ENCODE measurements around the gene LAMC2. TPM values are rescaled to one million over a fixed set of nuclear protein-coding genes. Genes with fewer than 3 reads are reported as not detected.
A peak's percentile ranks its signal among the peaks of the same experiment; 100 is the strongest.

LAMC2 gene
- total RNA-seq, 1 donor from 2014 or later: 4.5 TPM

DNA sequence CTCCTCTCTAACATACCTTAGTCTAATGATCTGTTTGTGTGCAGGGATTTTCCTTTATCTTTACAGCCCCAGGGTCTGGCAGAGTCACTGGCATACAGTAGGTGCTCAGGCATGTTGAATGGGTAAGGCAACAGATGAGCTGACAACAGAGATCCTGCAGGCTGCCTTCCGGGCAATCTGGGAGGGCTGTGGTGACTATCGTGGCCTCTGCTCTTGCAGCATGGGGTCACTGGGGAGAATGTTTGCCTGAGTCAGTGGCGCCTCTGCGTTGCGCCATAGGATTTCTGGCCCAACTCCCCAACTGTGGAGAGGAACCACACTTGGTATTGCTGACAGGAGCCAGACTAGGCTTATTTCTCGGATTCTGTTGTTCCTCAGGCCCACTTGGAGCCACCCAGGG, 93.8 kb downstream of the LAMC2 start:
- H3K9me3 Mint-ChIP-seq (ENCODE audit: low read depth): no peaks in the 10 kb centered on the region
- TF ChIP-seq, protein P1, sequence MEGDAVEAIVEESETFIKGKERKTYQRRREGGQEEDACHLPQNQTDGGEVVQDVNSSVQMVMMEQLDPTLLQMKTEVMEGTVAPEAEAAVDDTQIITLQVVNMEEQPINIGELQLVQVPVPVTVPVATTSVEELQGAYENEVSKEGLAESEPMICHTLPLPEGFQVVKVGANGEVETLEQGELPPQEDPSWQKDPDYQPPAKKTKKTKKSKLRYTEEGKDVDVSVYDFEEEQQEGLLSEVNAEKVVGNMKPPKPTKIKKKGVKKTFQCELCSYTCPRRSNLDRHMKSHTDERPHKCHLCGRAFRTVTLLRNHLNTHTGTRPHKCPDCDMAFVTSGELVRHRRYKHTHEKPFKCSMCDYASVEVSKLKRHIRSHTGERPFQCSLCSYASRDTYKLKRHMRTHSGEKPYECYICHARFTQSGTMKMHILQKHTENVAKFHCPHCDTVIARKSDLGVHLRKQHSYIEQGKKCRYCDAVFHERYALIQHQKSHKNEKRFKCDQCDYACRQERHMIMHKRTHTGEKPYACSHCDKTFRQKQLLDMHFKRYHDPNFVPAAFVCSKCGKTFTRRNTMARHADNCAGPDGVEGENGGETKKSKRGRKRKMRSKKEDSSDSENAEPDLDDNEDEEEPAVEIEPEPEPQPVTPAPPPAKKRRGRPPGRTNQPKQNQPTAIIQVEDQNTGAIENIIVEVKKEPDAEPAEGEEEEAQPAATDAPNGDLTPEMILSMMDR (IDR thresholded peaks at IDR 0.05; ENCODE audit: unreplicated experiment): no peak
- no peak overlapping the region for H3K4me3 Mint-ChIP-seq (ENCODE audit: low read depth)
- peaks cover 9% of the 10 kb centered on the region for H3K4me1 Mint-ChIP-seq (ENCODE audit: low read depth)
- H3K36me3 Mint-ChIP-seq (ENCODE audit: insufficient read depth): no peaks in the 10 kb centered on the region
- H3K27ac Mint-ChIP-seq: no peak overlapping the region
- H3K27me3 Mint-ChIP-seq: peaks cover 13% of the 10 kb centered on the region
- no peak for DNase-seq (ENCODE audit: low spot score, unreplicated experiment)

DNA sequence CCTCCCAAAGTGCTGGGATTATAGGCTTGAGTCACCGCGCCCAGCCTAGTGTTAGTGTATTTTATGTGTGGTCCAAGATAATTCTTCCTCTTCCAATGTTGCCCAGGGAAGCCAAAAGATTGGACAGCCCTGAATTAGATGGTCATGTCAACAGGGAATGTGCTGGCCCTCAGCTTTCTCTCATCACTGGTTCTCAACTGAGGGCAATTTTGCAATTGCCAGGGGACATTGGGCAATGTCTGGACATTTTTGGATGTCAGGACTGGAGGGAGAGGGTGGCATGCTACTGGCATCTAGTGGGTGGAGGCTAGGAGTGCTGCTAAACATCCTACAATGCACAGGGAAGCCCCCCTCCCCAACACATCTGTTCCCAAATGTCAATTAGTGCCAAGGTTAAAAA, 95.0 kb downstream of the LAMC2 start:
- no peak for DNase-seq (ENCODE audit: low spot score, unreplicated experiment)
- Mint-ChIP-seq H3K36me3 (ENCODE audit: insufficient read depth) (no peaks in the 10 kb centered on the region), H3K4me3 (ENCODE audit: low read depth) (no peak overlapping the region), H3K4me1 (ENCODE audit: low read depth) (peaks cover 9% of the 10 kb centered on the region), H3K27ac (no peak overlapping the region), H3K9me3 (ENCODE audit: low read depth) (no peaks in the 10 kb centered on the region), H3K27me3 (peaks cover 13% of the 10 kb centered on the region)
- TF ChIP-seq, protein P1 (IDR thresholded peaks at IDR 0.05; ENCODE audit: unreplicated experiment): no peak

DNA sequence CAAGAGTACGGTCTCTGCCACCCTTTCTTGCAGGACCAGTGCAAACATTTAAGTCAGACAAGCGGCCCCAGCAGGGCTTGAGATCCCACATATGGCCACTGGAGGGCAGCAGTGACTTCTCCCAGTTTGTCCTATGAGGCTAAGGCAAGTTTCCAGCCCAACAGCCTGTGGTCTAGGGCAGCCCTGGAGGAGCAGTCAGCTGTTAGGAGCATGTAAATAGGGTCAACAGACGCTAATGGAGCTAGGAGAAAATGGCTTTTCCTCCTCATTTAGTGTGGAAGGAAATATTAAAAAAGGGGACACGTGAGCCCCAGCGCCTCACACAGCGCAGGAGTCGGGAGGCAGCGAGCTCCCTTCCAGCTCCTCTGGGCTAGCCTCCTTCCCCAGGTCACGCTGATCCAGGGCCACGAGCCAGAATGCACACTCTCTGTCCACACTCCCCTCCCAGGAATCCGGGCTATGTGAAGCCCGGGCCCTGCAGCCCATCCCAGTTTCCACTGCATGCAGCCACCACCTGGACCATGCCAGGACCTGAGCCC, 95.6 kb downstream of the LAMC2 start:
- Mint-ChIP-seq H3K4me1 (ENCODE audit: low read depth) (peaks cover 9% of the 10 kb centered on the region), H3K27me3 (peaks cover 13% of the 10 kb centered on the region), H3K27ac (peak overlapping the region; percentile 62), H3K36me3 (ENCODE audit: insufficient read depth) (no peaks in the 10 kb centered on the region), H3K9me3 (ENCODE audit: low read depth) (no peaks in the 10 kb centered on the region), H3K4me3 (ENCODE audit: low read depth) (no peak overlapping the region)
- TF ChIP-seq, protein P1 (IDR thresholded peaks at IDR 0.05; ENCODE audit: unreplicated experiment): peak; percentile 95
- peak; percentile 88 for DNase-seq (ENCODE audit: low spot score, unreplicated experiment)

DNA sequence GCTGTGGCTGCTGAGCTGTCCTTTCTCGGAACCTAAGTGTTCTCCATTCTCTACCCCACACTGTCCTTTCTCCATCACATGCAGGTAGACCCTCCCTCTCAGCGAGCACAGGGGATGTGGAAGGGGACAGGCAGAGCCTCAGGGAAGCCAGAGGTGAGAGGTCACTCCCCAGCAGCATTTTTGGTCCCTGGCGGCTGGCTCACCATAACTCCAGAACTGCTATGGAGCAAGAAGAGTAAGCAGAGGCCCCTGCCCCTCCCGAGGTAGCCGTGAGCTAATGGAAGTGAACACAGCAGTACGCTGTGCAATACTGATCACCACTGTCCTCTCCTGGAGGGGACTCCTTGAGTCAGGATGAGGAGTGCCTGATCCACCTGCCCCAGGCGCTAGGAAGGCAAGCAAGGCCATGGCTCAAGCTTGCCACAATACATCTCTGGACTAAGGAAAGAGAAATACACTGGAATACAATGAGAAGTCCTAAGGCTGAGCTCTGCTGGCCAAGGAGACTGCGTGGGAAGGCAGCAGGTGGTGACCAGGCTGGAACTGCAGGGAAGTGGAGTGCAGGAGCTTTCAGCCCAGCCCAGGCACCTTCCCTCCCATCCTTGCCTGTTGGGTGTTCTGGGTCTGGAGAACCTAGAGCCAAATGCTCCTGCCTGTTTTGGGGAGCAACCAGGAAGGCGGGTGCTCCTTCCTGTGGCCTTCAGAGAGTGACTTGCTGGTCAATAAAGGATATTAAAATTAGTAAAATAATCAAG, 96.2 kb downstream of the LAMC2 start:
- H3K36me3 Mint-ChIP-seq (ENCODE audit: insufficient read depth): no peaks in the 10 kb centered on the region
- H3K4me1 Mint-ChIP-seq (ENCODE audit: low read depth): peaks cover 9% of the 10 kb centered on the region
- H3K27ac Mint-ChIP-seq: peak overlapping the region; percentile 62
- peaks cover 13% of the 10 kb centered on the region for H3K27me3 Mint-ChIP-seq
- H3K9me3 Mint-ChIP-seq (ENCODE audit: low read depth): no peaks in the 10 kb centered on the region
- no peak for DNase-seq (ENCODE audit: low spot score, unreplicated experiment)
- TF ChIP-seq, protein P1 (IDR thresholded peaks at IDR 0.05; ENCODE audit: unreplicated experiment): no peak
- no peak overlapping the region for H3K4me3 Mint-ChIP-seq (ENCODE audit: low read depth)

DNA sequence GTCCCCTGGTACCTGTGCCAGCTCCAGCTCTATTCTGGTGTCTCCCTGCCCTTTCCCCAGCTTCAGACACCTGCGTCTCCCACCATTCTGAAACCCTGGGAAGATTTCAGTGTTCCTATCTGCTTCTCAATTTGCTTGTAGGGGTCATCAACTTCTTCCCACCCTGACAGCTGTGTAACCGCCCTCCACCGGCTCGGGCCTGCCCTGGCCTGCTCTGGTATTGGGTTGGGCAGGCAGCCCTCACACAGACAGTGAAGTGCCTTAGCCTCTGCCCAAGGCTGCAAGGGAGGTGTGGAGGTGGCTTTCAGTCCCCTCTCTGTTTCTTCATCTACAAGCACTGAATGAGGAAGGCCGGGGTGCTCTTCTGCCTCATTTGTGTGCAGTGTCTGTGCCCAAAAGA, 97.2 kb downstream of the LAMC2 start:
- H3K27me3 Mint-ChIP-seq: peaks cover 11% of the 10 kb centered on the region
- peaks cover 9% of the 10 kb centered on the region for H3K4me1 Mint-ChIP-seq (ENCODE audit: low read depth)
- DNase-seq (ENCODE audit: low spot score, unreplicated experiment): no peak
- H3K27ac Mint-ChIP-seq: peak overlapping the region; percentile 59
- TF ChIP-seq, protein P1 (IDR thresholded peaks at IDR 0.05; ENCODE audit: unreplicated experiment): no peak
- H3K36me3 Mint-ChIP-seq (ENCODE audit: insufficient read depth): no peaks in the 10 kb centered on the region
- no peak overlapping the region for H3K4me3 Mint-ChIP-seq (ENCODE audit: low read depth)
- H3K9me3 Mint-ChIP-seq (ENCODE audit: low read depth): no peaks in the 10 kb centered on the region
